Stimulated activated CD8-positive, alpha-beta memory T cell treated with anti-CD3 and anti-CD28 coated beads, Interleukin-4, amount 100 ng/mL, for 4 hours (primary cell): ENCODE results near the gene ADGRF3.
"Not testable (repeated sequence)": the region's sequence is repeated elsewhere in the genome, so short reads cannot be mapped to it uniquely, and the experiment has no call there.

ENCODE experiments used
- DNase-seq, 2 donors: peaks; one replicate each; pipeline ENCODE4 v3.0.0-alpha.2; 2020; ENCODE audit warnings: low read depth in 2 of 2, low spot score in 1 of 2

The ADGRF3 gene

GRCh38 chr2:26351375-26352090, 4.9 kb upstream of the ADGRF3 start:
- DNase-seq: no peak

GRCh38 chr2:26349690-26350089, 3.1 kb upstream of the ADGRF3 start:
- no peak for DNase-seq

GRCh38 chr2:26347286-26347865, 787 bp upstream of the ADGRF3 start:
- DNase-seq: no peak

GRCh38 chr2:26345545-26346453, 790 bp downstream of the ADGRF3 start, which contains the start of gene SELENOI:
Gene SELENOI (plus strand): TSS chr2:26346143. CDS start chr2:26346233, 90 bp downstream.
- DNase-seq: peak; percentile 99

GRCh38 chr2:26345283-26345544, 1.4 kb downstream of the ADGRF3 start:
- no peak for DNase-seq

GRCh38 chr2:26344581-26345282, 1.9 kb downstream of the ADGRF3 start:
- DNase-seq: no peak

- DNase-seq: no peak
Observed at GRCh38 chr2:26340831-26341230, 5.8 kb downstream of the ADGRF3 start.

- DNase-seq: no peak
Observed at GRCh38 chr2:26337298-26337697, 9.3 kb downstream of the ADGRF3 start.

GRCh38 chr2:26336719-26337118, 9.9 kb downstream of the ADGRF3 start:
- DNase-seq: no peak

- no peak for DNase-seq
Observed at GRCh38 chr2:26335231-26335630, 11.4 kb downstream of the ADGRF3 start.

GRCh38 chr2:26333293-26333692, 13.3 kb downstream of the ADGRF3 start:
- DNase-seq: no peak

GRCh38 chr2:26331321-26331720, 15.3 kb downstream of the ADGRF3 start:
- DNase-seq: not testable (repeated sequence)

GRCh38 chr2:26330604-26331003, 16.0 kb downstream of the ADGRF3 start:
- no peak for DNase-seq

- DNase-seq: peak; percentile 59 to 61
Observed at GRCh38 chr2:26330114-26330549, 16.5 kb downstream of the ADGRF3 start.

- DNase-seq: not testable (repeated sequence)
Observed at GRCh38 chr2:26329083-26329482, 17.5 kb downstream of the ADGRF3 start.

GRCh38 chr2:26327291-26328272, 19.0 kb downstream of the ADGRF3 start:
- DNase-seq: no peak

- DNase-seq: no peak
Observed at GRCh38 chr2:26326514-26326913, 20.1 kb downstream of the ADGRF3 start.

- no peak for DNase-seq
Observed at GRCh38 chr2:26325851-26326250, 20.7 kb downstream of the ADGRF3 start.

GRCh38 chr2:26324903-26325302, 21.7 kb downstream of the ADGRF3 start:
- DNase-seq: no peak

GRCh38 chr2:26324479-26324878, 22.1 kb downstream of the ADGRF3 start:
- not testable (repeated sequence) for DNase-seq
